ENCODE results near the gene RHOG.

- TF ChIP-seq EP300 (IDR thresholded peaks at IDR 0.05; ENCODE audit: borderline replicate concordance) (no peak), TCF12 (IDR thresholded peaks at IDR 0.05; ENCODE audit: low read depth) (no peak)
- TF ChIP-seq, protein P1, sequence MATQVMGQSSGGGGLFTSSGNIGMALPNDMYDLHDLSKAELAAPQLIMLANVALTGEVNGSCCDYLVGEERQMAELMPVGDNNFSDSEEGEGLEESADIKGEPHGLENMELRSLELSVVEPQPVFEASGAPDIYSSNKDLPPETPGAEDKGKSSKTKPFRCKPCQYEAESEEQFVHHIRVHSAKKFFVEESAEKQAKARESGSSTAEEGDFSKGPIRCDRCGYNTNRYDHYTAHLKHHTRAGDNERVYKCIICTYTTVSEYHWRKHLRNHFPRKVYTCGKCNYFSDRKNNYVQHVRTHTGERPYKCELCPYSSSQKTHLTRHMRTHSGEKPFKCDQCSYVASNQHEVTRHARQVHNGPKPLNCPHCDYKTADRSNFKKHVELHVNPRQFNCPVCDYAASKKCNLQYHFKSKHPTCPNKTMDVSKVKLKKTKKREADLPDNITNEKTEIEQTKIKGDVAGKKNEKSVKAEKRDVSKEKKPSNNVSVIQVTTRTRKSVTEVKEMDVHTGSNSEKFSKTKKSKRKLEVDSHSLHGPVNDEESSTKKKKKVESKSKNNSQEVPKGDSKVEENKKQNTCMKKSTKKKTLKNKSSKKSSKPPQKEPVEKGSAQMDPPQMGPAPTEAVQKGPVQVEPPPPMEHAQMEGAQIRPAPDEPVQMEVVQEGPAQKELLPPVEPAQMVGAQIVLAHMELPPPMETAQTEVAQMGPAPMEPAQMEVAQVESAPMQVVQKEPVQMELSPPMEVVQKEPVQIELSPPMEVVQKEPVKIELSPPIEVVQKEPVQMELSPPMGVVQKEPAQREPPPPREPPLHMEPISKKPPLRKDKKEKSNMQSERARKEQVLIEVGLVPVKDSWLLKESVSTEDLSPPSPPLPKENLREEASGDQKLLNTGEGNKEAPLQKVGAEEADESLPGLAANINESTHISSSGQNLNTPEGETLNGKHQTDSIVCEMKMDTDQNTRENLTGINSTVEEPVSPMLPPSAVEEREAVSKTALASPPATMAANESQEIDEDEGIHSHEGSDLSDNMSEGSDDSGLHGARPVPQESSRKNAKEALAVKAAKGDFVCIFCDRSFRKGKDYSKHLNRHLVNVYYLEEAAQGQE (IDR thresholded peaks at IDR 0.05; ENCODE audit: low read depth), result no peak
These were observed 57.1 kb downstream of the RHOG start for GRCh38 chr11:3783611-3784010.
